Right lobe of liver (tissue), 6 donors: Measurements from ENCODE around the gene KREMEN2. TPM values are rescaled to one million over a fixed set of nuclear protein-coding genes. Genes with fewer than 3 reads are reported as not detected.

Experiments
- ATAC-seq, 4 donors: fragments of 200-7000 bp; cut with Tn5 transposase; one replicate each; pipeline ENCODE4 v1.9.1; 2020; ENCODE audit warnings: mild to moderate bottlenecking in 4 of 4, moderate library complexity in 4 of 4
- DNase-seq, 3 donors: peaks; one replicate each; pipeline ENCODE4 v3.0.0-alpha.2; 2020
- H3K27ac ChIP-seq, 3 donors: fragments of 200-600 bp; one replicate each; pipeline ENCODE4 v1.8.0; 2022
- H3K27me3 ChIP-seq, 2 donors: fragments of 200-600 bp; one replicate each; pipeline ENCODE4 v1.8.0; 2022
- H3K36me3 ChIP-seq, 4 donors: fragments of 200-600 bp; sonication (generic) in 1 of 4; one replicate each; pipeline versions ENCODE4 v1.5.1 to v1.8.0; 2017 to 2022; ENCODE audit warnings: control low read depth in 1 of 4
- H3K4me1 ChIP-seq, 4 donors: fragments of 200-600 bp; sonication (generic) in 1 of 4; one replicate each; pipeline versions ENCODE4 v1.5.1 to v1.8.0; 2017 to 2022; ENCODE audit warnings: control low read depth in 1 of 4
- H3K4me3 ChIP-seq, 3 donors: fragments of 200-600 bp; one replicate each; pipeline ENCODE4 v1.8.0; 2022
- H3K9me3 ChIP-seq, 4 donors: fragments of 200-600 bp; sonication (generic) in 1 of 4; one replicate each; pipeline versions ENCODE4 v1.5.1 to v1.8.0; 2017 to 2022; ENCODE audit warnings: control low read depth in 1 of 4
- CTCF ChIP-seq, 4 donors: fragments of 200-600 bp in 3 of 4; fragments of 450-650 bp in 1 of 4; IDR thresholded peaks; one replicate each; pipeline versions ENCODE4 v1.5.1 to v1.8.0; 2016 to 2022; ENCODE audit warnings: antibody characterized with exemption in 4 of 4, mild to moderate bottlenecking in 2 of 4
- POLR2A ChIP-seq: fragments of 450-650 bp; IDR thresholded peaks from one replicate; pipeline ENCODE4 v1.6.1; 2017; ENCODE audit warnings: antibody characterized with exemption, mild to moderate bottlenecking
- WGBS: methylation state at CpG from one replicate; pipeline ENCODE4 v1.1.6; 2018; ENCODE audit warnings: low coverage, low lambda C conversion rate; ENCODE audit not compliant: insufficient coverage; ENCODE audit errors: missing lambda C conversion rate; 5-methylcytosine and 5-hydroxymethylcytosine counted together
- intact Hi-C, 2 donors: fragments of 100-400 bp; cut with DNase I; formaldehyde crosslinking; loops; one replicate each; pipeline versions ENCODE4 v1.11.2 to v1.14.1; 2022
- total RNA-seq, 6 experiments: library from RNA; depleted of rRNA in 2 of 6; stranded (reverse); fragments of >200 nt in 2 of 6; fragmentation: NEBNext Ultra II Directional in 3 of 6; extraction: Animal tissue kit (Norgen Biotek cat#: 25700) in 3 of 6; gene quantifications; one replicate each; pipeline versions ENCODE4 v1.1.0 to v1.2.4, GENCODE V29; 2016 to 2023
- donor health status: DM: no; HTN: yes; CAD: no.
- donor health status: DM: no; HTN: no; CAD: no.
- donor health status: DM: no; HTN: no; CAD: no.
- donor health status: DM: no; HTN: yes; CAD: no.
- donor health status: DM: no; HTN: yes; CAD: no.

The KREMEN2 gene
- total RNA-seq, 6 experiments from 2014 or later = not detected

GRCh38 chr16:3000540-3000939 lies 36.5 kb downstream of the KREMEN2 start:
- no peak for TF ChIP-seq CTCF (IDR thresholded peaks at IDR 0.05)
- no peak for TF ChIP-seq POLR2A
- DNase-seq = no peak

GRCh38 chr16:3001316-3001715 lies 37.2 kb downstream of the KREMEN2 start:
- no peak overlapping the region for H3K4me3 ChIP-seq
- no peak for DNase-seq
- H3K27ac ChIP-seq = no peak overlapping the region
- no peaks in the 10 kb centered on the region for H3K27me3 ChIP-seq
- 94% methylated on average over 3 of the region's 12 CpGs for WGBS
- ATAC-seq = no peak
- H3K4me1 ChIP-seq = peaks cover 0 to 14% (median 6%) of the 10 kb centered on the region in 4 donors
- no peaks in the 10 kb centered on the region for H3K9me3 ChIP-seq
- intact Hi-C loops = no loop called here
- H3K36me3 ChIP-seq = no peaks in the 10 kb centered on the region
- no peak for TF ChIP-seq POLR2A
- no peak for TF ChIP-seq CTCF (IDR thresholded peaks at IDR 0.05)

More at GRCh38 chr16:3000540-3000939, 36.5 kb downstream of the KREMEN2 start:
- ATAC-seq = no peak
- H3K27me3 ChIP-seq = no peaks in the 10 kb centered on the region
- no peaks in the 10 kb centered on the region for H3K36me3 ChIP-seq
- H3K4me1 ChIP-seq = peaks cover 0 to 6% (median under 1%) of the 10 kb centered on the region in 4 donors
- WGBS = 72% methylated on average over 4 of the region's 4 CpGs
- H3K4me3 ChIP-seq = no peak overlapping the region
- intact Hi-C loops = no loop called here
- H3K9me3 ChIP-seq = no peaks in the 10 kb centered on the region
- H3K27ac ChIP-seq = no peak overlapping the region

DNA sequence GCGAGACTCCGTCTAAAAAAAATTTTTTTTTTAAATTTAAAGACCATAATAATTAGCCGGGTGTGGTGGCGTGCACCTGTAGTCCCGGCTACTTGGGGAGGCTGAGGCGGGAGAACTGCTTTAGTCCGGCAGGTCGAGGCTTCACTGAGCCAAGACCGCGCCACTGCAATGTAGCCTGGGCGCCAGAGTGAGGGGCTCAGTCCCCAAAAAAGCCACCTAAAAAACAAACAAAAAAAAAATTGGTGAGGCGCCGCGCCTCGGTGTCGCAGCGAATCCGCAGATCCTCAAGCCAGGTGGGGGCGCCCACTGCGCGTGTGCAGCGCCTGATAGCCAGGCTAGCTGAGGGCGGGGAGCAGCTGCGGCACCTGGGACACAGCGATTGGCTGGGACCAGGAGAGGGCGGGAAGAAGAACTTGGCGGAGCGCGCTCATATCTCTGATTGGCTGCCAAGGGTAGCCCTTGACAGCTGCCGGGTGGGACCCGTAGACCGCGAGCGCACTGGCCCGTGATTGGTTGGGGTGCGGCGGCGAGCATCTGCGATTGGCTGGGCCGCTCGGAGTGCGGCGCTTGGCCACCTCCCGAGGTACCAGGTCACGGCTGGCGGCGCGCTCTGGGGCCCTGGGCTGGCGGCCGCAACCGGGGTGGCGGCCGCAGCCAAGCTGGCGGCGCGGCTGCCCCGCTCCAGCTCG lies 39.7 kb downstream of the KREMEN2 start:
- ATAC-seq (peak; percentile 82 to 92 (median 88)), DNase-seq (peak; percentile 98 to 99 (median 99))
- TF ChIP-seq POLR2A = peak; percentile 81
- TF ChIP-seq CTCF (IDR thresholded peaks at IDR 0.05) = peak; percentile 46 to 78 (median 58)
- Histone ChIP-seq H3K4me3 (peak overlapping the region in 1 of 3 donors; percentile 53), H3K36me3 (no peaks in the 10 kb centered on the region), H3K9me3 (no peaks in the 10 kb centered on the region), H3K27me3 (no peaks in the 10 kb centered on the region), H3K27ac (peak overlapping the region in 1 of 3 donors; percentile 83), H3K4me1 (peaks cover 0 to 35% (median 18%) of the 10 kb centered on the region in 4 donors)
- WGBS = 21% methylated on average over 15 of the region's 58 CpGs
- intact Hi-C loops = loop anchor here in 1 of 2 donors (2.0 kb wide), 1 partner anchor 25 kb away; no protein-coding TSS in a partner anchor

- TF ChIP-seq POLR2A (no peak), CTCF (IDR thresholded peaks at IDR 0.05) (no peak)
- Histone ChIP-seq H3K36me3 (no peaks in the 10 kb centered on the region), H3K27ac (peak overlapping the region in 1 of 3 donors; percentile 83), H3K4me1 (peaks cover 0 to 35% (median 18%) of the 10 kb centered on the region in 4 donors), H3K4me3 (peak overlapping the region in 1 of 3 donors; percentile 53), H3K27me3 (no peaks in the 10 kb centered on the region), H3K9me3 (no peaks in the 10 kb centered on the region)
- ATAC-seq (no peak), DNase-seq (no peak)
- intact Hi-C loops = no loop called here
- no CpG with 5 or more reads among the region's 67 CpGs for WGBS
Observed at GRCh38 chr16:3004319-3004718, 40.2 kb downstream of the KREMEN2 start.
